HG03520 (cell line): ENCODE data around the gene NBEA.

Experiments used
- ATAC-seq: cut with Tn5 transposase; IDR thresholded peaks from one replicate; pipeline ENCODE4 v1.9.1; 2021; ENCODE audit warnings: mild to moderate bottlenecking, moderate library complexity; ENCODE audit not compliant: unreplicated experiment

Gene NBEA

DNA sequence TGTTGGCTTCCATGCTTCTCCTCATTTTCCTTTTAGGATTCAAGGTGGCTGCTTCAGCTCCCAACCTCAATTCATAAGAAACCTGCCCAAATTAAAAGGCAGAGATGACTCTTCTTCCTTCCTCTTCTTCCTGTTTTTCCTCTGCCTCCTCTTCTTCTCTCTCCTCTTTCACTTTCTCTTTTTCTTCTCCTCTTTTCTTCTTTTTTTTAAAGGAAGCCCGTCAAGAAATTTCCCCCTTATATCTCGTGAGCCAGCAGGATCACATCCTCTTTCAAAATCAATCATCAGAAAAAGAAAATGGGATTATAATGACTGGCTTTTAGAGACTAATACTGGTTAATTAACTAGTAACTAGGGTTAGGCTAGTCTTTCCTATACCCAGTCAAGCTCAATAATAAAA, 220.3 kb downstream of the NBEA start:
- no peak for ATAC-seq

DNA sequence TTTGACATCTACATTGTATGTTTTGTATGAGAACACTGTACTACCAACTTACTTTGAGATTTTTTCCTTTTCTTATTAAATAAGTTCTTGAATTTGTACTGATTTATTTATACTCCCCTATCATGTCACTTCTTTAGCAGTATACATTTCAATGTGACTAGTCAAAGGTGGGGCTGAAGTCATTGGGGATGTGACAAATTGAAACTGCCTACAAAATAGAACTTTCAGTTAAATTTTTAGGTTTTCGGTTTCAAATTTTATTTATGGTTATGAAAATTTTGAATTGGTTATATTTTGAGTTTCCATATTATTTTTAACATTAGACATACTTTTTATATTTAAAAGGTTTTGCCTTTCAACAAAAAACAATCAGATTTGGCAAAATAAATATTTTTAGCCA, 221.6 kb downstream of the NBEA start:
- ATAC-seq, result peak; percentile 39

DNA sequence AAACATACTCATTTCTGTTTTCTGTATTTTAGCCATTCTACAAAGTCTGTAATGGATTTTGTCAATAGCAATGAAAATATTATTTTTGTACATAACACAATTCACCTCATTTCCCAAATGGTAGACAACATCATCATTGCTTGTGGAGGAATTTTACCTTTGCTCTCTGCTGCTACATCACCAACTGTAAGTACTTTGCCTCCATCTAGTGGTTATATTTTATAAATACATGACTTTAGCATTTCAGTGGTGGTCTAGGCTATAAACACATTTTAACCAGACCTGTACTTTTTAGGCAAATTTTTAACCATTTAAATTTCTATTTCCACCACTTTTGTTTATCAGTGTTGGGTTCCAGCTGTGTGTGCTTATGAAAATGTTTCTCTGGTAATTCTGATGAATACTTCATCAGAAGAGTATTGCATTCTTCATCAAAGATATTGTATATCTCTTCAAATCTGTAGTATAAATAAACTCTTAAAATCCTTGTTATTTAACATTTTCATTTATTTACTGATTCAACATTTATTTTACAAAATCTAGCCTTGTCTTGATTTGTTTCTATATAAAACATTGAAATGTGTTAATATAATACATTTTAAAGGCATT, 222.4 kb downstream of the NBEA start:
- ATAC-seq, result peak; percentile 79

DNA sequence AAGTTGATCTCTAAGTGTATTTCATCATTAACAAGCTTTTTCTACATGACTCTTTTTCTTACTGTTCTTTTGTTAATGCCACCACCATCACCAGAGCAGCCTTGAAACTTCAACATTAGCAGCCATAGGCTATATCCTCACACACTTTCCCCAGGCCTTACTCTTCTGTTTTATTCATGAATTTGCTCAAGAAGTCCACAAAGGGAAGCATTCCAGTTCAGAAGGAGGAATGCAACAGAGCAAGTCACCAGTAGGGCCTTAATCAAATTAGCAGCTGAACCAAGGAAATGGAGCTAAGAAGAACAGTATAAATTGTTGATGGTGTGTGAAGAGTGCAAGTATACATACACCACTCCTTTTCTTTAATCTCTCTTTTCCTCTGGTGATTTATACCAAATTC, 223.1 kb downstream of the NBEA start:
- ATAC-seq, result no peak

DNA sequence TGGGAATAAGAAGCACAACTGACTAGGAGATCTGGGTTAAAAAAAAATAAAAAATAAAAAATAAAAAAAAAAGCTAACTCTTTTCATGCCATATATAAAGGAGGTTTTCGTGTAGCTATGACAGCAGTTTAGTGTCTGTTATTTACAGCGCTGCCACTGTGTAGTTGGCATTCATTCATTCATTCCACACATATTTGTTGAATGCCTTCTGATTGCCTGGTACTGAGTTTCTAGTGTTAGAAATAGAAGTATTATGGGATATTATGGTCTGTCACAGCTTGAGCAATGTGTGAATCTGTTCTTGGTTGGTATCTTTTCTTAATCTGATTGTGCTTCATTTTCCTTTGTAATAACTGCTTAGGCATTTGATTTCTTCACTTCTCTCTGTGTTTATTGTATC, 237.4 kb downstream of the NBEA start:
- no peak for ATAC-seq

DNA sequence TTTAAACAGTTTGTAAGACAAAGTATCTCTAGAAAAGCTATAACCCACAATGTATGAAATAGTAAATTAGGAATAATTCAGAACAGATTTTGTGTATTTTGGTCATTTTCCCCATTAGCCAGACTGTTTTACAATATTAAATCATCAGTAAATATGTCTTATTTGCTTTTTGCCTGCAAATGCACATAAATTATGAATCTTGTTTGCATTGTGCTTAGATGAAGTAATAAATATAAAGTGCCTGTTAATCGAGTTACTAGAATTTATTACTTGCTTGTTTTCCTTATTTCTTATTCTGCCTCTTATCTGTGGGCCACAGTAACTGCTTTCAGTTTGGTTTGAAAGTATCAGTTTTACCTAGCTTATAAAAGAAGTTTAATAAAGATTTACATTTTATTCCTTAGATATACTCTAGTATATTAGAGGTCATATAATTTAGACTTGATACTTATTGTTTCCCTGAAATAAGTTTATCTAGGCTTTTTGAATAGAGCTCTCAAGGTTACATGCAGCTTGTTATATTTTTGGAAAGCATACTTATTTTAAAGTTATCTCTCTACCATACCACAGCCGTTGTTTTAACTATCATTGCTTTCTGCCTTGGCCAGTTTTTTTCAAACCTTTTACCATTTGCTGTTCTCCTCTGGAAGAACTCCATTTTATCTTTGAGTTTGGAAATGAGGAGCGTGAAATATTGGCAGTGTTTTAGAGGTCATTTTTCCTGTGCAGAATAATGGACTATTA, 238.0 kb downstream of the NBEA start:
- no peak for ATAC-seq

DNA sequence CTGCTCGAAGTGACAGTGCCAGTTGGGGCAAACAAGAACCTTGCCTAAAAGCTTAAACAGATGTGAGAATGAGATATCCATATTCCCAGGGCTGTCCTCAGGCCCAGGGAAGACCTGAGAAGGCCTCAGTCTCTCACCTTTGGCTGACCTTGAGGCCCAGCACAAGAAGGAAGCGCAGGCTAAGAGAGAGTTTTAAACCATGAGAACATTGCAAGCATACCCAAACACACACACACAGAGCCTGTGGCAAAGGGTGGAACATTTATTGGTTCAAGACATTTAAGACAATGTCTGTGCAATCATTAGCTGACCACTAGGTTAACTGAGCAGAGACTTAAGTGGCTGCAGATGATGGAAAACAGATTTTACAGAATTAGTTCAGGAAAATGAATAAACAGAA, 248.2 kb downstream of the NBEA start:
- no peak for ATAC-seq

DNA sequence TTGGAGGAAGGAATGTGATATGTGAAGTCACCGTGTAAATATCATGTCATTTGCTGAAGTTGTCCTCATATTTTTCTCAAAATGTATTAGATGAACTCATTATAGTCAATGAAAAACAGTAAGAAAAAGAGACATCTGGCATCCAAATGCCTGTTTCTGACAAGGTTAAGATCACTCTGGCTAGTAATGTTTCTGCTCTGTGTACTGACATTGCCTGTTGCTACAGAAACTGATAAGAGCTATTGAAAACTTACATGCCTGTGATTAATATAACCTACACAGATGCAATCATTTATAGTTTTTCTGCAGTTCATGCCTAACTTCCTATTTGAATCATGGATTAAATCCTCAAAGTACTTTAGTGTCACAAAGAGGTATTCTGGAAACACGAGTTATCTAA, 249.8 kb downstream of the NBEA start:
- no peak for ATAC-seq

DNA sequence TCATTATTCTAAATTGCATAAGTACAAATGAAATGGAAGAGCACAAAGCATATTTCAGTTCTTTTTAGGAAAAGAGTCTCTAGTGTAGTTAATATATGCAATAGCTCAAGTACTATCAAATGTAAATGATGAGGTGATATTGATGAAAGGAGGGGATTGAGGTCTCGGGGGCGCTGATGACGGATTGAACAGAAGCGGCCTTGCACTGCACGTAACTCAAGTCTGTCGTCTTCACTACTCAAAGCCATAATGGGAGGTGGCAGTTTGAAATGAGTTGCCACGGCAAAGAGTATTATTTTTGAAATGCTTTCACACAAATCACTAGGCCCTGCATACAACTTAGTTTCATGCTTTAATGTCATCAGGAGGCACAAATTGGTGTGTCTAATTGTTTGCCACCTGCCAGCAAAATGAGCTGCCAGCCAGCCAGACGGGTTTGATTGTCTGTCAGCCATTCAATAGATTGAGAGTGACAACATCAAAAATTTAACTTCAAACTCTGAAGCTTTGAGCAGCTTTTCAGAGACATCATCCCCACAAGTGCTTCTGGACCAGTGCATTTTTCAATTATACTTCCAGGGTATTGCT, 256.6 kb downstream of the NBEA start:
- no peak for ATAC-seq

DNA sequence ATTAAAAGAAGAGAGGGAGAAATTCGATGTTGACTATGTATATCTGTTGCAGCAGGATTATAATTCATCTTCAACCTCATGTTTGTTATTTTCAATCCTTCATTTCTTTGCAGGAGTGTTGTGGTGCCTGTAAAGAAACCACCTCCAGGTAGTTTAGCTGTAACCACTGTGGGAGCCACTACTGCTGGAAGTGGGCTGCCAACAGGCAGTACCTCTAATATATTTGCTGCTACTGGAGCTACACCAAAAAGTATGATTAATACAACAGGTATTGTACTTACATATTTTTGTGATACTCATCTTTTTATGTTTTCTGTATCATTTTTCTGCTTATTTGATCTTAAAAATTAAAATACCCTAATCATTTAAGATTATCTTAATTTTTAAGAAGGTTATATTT, 266.5 kb downstream of the NBEA start:
- ATAC-seq, result no peak

DNA sequence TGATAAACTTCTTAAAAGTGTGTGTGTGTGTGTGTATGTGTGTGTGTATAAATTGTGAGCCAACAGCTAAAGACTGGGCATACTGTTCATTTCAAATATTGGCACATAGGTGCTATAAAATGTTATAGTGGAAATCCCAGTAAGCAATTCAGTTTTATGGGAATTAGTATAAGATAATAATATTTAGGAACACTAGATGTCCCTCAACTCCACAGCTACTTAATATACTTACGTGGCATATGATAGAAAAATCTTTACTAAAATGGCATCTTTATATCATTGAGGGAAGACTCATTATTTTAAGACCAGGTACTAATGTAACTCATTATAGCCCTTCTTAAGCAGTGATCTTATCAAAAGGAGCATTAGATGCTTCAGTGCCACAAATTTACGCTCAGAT, 268.2 kb downstream of the NBEA start:
- no peak for ATAC-seq

DNA sequence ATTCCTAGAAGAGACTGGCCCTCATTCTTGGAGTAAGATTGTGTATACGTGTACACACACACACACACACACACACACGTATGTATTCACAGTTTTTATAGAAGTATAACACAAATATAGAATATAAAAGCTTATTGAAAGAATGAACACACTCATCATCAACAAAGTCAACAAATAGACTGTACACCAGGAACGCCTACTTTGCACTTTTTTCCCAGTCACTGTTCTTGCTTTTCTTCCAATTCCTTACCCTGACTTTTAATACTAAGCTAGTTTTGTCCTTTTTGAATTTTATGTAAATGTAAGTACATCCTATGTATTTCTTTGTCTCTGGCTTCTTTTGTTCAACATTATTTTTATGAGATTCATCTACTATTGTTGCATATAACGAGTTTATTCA, 269.9 kb downstream of the NBEA start:
- no peak for ATAC-seq

DNA sequence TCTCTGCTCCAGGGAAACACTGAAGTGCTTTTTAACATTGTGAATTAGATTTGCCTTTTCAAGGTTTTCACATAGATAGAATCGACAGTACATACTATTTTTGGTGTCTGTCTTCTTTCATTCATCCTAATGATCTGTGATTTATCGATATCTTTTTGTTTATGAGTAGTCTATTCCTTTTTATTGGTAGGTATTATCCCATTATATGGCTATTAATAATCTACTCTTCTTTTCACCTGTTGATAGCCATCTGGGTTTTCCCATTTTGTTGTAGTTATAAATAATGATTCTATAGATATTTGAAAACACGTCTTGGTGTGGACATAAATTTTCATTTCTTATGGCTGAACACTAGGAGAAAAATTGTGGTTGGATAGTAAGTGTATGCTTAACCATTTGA, 271.8 kb downstream of the NBEA start:
- no peak for ATAC-seq

DNA sequence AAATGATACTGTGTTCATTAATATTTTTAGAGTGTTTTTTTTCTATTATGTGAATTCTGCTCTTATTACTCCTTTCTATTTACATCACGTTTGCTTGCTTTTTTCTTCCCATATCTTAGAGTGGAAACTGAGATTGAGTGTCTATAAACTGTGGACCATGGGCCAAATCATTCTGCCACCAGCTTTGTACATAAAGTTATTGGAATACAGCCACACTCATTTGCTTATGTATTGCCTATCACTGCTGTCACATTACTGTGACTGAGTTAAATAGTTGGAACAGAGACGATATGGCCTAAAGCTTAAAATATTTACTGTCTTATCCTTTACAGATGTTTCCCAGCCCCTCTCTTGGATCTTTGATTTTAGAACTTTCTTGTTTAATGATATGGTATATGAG, 274.1 kb downstream of the NBEA start:
- no peak for ATAC-seq

DNA sequence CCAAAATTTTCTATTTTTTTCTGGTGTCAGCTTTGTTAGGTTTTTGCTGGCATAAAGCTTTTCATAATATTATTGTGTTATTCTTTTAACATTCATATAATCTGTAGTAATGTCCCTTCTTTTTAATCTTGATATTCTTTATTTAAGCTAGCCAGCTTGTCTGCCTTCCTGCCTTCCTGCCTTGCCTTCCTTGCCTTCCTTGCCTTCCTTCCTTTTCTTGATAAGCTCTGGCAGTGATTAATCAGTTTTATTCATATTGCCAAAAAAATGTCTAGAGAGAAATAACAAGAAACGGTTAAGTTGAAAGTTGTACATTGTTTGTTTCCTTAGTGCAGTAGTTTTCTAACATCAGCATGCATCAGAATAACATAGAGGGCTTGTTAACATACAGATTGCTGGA, 277.0 kb downstream of the NBEA start:
- ATAC-seq, result no peak

DNA sequence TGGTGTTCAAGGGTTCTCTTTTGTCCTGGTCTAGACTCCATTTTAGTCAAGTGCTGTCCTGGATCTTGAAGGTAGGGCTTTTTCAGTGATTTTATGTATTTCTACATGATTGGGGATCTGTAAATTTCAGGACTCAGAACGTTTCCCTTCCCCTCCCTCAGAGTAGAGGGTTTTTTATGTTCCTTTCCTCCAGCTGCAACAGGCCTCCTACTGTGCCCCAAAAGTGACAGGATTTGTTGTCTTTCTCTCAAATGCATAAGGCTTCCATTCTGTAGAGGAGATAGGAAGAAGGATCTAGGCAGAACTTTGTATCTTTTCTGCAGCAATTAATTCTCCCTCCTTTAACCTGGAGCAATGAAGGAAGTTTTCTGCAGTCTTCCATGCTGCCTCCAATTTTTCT, 283.1 kb downstream of the NBEA start:
- ATAC-seq, result no peak

DNA sequence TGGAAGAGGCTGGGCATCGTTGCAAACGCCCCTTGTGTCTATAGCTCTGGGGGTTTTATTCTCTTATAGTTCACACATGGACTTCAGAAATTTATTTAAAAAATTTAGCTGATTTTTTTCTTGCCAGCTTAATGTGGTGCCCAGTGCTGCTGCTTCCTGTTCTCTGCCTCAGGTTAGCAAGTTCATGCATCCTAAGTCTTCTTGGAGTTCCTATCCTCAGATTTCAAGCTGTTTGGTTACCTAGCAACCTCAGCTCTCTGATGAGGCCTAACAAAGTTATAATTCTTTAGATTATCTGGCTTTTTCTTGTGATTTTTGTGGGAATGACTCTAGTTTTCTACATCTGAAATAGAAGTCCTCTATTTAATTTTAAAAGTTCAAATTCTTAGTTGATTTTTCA, 283.5 kb downstream of the NBEA start:
- ATAC-seq, result no peak

DNA sequence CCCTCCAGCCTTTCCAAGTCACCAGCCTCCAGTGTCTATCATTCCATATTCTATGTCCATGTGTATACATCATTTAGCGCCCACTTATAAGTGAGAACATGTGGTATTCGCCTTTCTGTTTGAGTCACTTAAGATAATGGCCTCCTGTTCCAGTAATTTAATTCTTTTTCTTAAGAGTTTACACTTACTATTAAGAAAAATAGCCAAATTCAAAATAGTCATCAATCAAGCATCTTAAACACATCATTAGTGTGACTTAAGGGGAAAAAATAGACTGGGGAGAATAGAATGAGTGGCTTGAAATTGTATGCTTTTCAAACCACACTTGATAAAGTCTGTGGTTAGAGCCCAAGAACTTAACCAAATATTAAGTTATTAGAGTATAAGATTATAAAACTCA, 286.5 kb downstream of the NBEA start:
- no peak for ATAC-seq

DNA sequence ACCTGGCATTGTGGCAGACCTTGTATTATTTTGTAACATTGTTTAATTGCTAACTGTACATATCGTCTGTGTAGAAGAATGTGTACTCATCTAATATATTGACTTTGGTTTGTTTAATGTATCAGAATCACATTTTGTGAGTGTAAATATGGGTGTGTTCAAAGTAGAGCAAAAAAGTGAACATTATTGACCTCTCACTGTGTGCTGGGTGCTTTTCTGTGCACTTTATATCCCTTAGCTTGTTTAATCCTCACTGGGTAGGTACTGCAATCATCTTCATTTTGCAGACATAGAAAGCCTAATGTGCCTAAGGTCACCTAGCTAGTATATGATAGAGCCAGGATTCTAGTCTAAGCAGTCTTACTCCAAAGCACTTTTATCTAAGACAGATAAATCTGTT, 289.4 kb downstream of the NBEA start:
- ATAC-seq, result no peak

DNA sequence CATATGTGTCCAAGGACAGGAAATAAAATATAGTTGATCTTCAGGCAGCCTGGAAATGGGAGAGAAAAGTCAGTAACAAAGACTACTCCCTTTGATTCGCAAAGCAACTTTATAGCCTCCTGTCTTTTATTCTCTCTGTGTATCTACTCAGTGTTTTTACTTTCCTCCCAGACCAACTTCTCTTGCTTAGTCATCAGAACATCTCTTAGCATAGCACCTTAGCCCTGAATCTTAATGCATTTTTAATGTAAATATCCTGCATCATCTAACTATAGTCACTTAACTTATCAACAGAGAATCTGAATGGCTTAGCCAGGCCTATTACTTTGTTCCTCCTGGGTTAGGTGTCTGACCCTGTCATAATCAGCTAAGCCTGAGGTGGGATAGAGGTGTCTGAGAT, 296.2 kb downstream of the NBEA start:
- no peak for ATAC-seq

DNA sequence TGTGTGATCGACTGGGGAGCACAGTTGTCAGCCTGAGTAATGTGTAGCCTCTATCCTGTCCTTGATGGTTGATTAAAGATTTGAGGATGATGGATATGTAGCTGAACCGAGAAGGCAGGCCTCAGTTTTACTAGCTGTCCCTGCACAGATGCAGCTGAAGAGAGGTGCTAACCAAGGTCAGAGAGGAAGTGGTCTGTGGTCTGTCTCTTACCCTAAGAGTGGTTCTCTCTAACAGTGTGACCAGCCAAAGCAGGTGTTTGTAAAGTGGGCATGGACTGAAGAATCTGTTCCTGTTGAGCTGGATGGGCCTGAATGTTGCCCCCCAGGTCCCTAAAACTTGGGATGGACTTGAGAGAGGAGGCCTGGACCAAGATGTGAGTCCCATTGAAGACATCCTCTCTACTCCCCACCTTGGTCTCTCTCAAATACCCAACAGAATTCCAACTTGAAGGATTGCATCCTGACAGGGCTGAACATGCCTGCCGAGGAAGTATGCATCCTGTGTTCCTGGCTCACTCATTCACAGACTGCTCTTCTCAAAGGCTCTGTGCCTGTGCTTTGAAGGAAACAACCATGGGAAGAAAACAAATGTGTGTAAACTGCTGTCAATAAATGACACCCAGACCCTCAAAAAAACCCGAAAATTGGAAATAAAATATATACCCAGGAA, 310.6 kb downstream of the NBEA start:
- peak; percentile 93 for ATAC-seq

DNA sequence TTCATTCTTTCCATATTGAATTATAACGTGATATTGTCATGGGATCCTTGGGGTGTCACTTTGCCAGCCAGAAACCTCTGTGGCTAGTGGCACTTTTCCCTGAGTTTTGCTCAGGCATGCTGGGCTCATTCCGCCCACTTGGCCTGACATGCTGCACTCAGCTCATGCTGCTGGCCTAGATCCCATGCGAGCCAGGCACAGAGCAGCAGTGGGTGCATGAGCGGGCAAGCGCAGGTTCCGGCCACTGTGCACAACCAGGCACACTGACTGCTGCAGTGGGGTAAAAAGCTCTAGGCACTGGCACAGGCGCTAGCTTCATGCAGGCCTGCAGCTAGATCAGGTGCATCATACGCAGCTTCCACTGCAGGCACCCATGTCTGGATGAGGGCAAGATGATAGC, 313.2 kb downstream of the NBEA start:
- ATAC-seq, result no peak
